ENCODE results near the gene PC. TPM values are rescaled to one million over a fixed set of nuclear protein-coding genes. Genes with fewer than 3 reads are reported as not detected.
"Not testable (repeated sequence)": the region's sequence is repeated elsewhere in the genome, so short reads cannot be mapped to it uniquely, and the experiment has no call there.

Gene PC
- total RNA-seq, result 1 to 10 TPM; 5.6 to 6.5 TPM

- Mint-ChIP-seq H3K27ac (peak within 1 kb of the TSS; percentile 78), H3K27me3 (peaks cover 1% of the 10 kb centered on the region), H3K9me3 (no peaks in the 10 kb centered on the region), H3K4me1 (ENCODE audit: low read depth) (peaks cover 20% of the 10 kb centered on the region), H3K4me3 (peak within 1 kb of the TSS; percentile 69), H3K36me3 (ENCODE audit: low read depth) (no peaks in the 10 kb centered on the region)
- ATAC-seq, result peak; percentile 98
- no peak for TF ChIP-seq CTCF (IDR thresholded peaks at IDR 0.05)
- DNase-seq, result peak; percentile 99
- POLR2A ChIA-PET, result interaction anchor here (0.8 to 2.3 kb wide), 6 partner anchors 12 to 65 kb away, joined by 3 to 11 read pairs (median 3); no protein-coding TSS in a partner anchor
- intact Hi-C loops (cut with micrococcal nuclease), result no loop called here
- CTCF ChIA-PET, result interaction anchor here (0.7 to 1.7 kb wide), 4 partner anchors 11 to 262 kb away, joined by 3 to 7 read pairs (median 3); no protein-coding TSS in a partner anchor
These were observed at the start of gene PC for GRCh38 chr11:66958232-66958955. TSS of gene PC (minus strand) at chr11:66958383. CDS start at chr11:66872159, 86,224 bp downstream.

- no peak for ATAC-seq
- Mint-ChIP-seq H3K4me1 (ENCODE audit: low read depth) (peaks cover 2% of the 10 kb centered on the region), H3K9me3 (no peaks in the 10 kb centered on the region), H3K27ac (no peak overlapping the region), H3K4me3 (no peak overlapping the region), H3K27me3 (no peaks in the 10 kb centered on the region), H3K36me3 (ENCODE audit: low read depth) (no peaks in the 10 kb centered on the region)
- POLR2A ChIA-PET, result no interaction called here
- CTCF ChIA-PET, result no interaction called here
- no peak for DNase-seq
- intact Hi-C loops (cut with micrococcal nuclease), result no loop called here
- no peak for TF ChIP-seq CTCF (IDR thresholded peaks at IDR 0.05)
These were observed 48.9 kb upstream of the PC start for GRCh38 chr11:67007126-67007525.

- DNase-seq, result peak; percentile 58
- Mint-ChIP-seq H3K36me3 (ENCODE audit: low read depth) (no peaks in the 10 kb centered on the region), H3K27me3 (no peaks in the 10 kb centered on the region), H3K9me3 (no peaks in the 10 kb centered on the region), H3K4me1 (ENCODE audit: low read depth) (peaks cover 2% of the 10 kb centered on the region), H3K27ac (no peak overlapping the region), H3K4me3 (no peak overlapping the region)
- intact Hi-C loops (cut with micrococcal nuclease), result no loop called here
- TF ChIP-seq CTCF (IDR thresholded peaks at IDR 0.05), result no peak
- POLR2A ChIA-PET, result no interaction called here
- peak; percentile 64 for ATAC-seq
- CTCF ChIA-PET, result no interaction called here
These were observed 48.1 kb upstream of the PC start for GRCh38 chr11:67006029-67006884.

- H3K4me3 Mint-ChIP-seq; DNase-seq; H3K4me1 Mint-ChIP-seq (ENCODE audit: low read depth); ATAC-seq; H3K36me3 Mint-ChIP-seq (ENCODE audit: low read depth); H3K9me3 Mint-ChIP-seq; CTCF ChIA-PET; intact Hi-C loops (cut with micrococcal nuclease); H3K27me3 Mint-ChIP-seq; H3K27ac Mint-ChIP-seq; POLR2A ChIA-PET: not testable (repeated sequence)
These were observed 47.0 kb upstream of the PC start for GRCh38 chr11:67005200-67005599.

GRCh38 chr11:67002921-67003411 is 44.8 kb upstream of the PC start:
- ATAC-seq, result no peak
- Mint-ChIP-seq H3K4me1 (ENCODE audit: low read depth) (peaks cover 2% of the 10 kb centered on the region), H3K9me3 (no peaks in the 10 kb centered on the region), H3K27ac (no peak overlapping the region), H3K4me3 (no peak overlapping the region), H3K36me3 (ENCODE audit: low read depth) (no peaks in the 10 kb centered on the region), H3K27me3 (no peaks in the 10 kb centered on the region)
- DNase-seq, result no peak
- no peak for TF ChIP-seq CTCF (IDR thresholded peaks at IDR 0.05)
- POLR2A ChIA-PET, result no interaction called here
- CTCF ChIA-PET, result no interaction called here
- intact Hi-C loops (cut with micrococcal nuclease), result no loop called here
